Stimulated activated CD4-positive, alpha-beta T cell treated with anti-CD3 and anti-CD28 coated beads, Interleukin-4, amount 100 ng/mL, for 24 hours (primary cell): ENCODE results near the gene TCAP.

ENCODE experiments used
- DNase-seq: peaks from one replicate; pipeline ENCODE4 v3.0.0-alpha.2; 2020

The TCAP gene

DNA sequence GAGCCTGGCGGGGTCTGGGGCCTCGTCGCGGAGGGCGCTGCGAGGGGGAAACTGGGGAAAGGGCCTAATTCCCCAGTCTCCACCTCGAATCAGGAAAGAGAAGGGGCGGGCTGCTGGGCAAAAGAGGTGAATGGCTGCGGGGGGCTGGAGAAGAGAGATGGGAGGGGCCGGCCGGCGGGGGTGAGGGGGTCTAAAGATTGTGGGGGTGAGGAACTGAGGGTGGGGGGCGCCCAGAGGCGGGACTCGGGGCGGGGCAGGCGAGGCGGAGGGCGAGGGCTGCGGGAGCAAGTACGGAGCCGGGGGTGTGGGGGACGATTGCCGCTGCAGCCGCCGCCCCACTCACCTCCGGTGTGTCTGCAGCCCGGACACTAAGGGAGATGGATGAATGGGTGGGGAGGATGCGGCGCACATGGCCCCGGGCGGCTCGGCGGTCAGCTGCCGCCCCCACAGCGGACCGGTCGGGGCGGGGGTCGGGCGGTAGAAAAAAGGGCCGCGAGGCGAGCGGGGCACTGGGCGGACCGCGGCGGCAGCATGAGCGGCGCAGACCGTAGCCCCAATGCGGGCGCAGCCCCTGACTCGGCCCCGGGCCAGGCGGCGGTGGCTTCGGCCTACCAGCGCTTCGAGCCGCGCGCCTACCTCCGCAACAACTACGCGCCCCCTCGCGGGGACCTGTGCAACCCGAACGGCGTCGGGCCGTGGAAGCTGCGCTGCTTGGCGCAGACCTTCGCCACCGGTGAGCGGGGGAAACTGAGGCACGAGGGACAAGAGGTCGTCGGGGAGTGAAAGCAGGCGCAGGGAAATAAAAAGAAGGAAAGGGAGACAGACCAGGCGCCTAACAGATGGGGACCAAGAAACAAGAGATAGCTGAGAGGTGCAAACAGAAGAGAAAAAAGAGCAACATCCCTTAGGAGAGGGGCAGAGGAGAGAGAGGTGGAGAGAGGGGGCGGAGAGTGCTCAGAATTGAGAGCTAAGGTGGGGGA lies 3.1 kb downstream of the TCAP start, which contains the start of gene PNMT:
Gene PNMT, plus strand, starts transcription at position 509 of the 980 bp plus-strand sequence. Its CDS starts 23 bp downstream, at position 532.
- peak; percentile 75 for DNase-seq

DNA sequence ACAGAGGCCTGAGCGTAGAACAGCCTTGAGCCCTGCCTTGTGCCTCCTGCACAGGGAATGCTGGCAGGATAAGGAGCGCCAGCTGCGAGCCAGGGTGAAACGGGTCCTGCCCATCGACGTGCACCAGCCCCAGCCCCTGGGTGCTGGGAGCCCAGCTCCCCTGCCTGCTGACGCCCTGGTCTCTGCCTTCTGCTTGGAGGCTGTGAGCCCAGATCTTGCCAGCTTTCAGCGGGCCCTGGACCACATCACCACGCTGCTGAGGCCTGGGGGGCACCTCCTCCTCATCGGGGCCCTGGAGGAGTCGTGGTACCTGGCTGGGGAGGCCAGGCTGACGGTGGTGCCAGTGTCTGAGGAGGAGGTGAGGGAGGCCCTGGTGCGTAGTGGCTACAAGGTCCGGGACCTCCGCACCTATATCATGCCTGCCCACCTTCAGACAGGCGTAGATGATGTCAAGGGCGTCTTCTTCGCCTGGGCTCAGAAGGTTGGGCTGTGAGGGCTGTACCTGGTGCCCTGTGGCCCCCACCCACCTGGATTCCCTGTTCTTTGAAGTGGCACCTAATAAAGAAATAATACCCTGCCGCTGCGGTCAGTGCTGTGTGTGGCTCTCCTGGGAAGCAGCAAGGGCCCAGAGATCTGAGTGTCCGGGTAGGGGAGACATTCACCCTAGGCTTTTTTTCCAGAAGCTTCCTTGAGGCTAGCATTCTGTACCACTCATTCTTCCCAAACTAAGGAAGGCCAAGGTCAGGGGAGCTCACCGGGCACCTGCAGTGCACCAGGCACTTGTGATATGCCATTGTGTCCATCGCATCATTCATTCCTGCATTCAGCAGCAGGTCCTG lies 5.0 kb downstream of the TCAP start:
- no peak for DNase-seq

DNA sequence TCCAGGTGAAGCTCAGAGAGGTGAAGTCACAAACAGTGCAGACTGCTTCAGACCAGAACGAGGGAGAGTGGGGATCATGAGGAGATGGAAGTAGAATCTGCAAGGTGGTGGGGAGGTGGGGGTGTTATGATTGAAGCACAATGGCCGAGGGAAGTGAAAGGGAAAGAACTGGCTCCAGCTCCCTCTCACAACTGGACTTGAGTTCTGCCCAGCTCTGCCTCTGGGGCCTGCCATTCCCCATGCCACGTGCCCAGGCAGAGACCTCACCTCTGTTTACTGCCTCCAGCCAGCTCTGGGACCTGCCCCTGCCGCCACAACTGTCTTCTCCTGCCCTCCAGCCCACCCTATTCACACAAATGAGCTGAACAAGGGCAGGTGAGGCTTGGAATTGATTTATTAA lies 5.6 kb downstream of the TCAP start:
- DNase-seq: no peak

DNA sequence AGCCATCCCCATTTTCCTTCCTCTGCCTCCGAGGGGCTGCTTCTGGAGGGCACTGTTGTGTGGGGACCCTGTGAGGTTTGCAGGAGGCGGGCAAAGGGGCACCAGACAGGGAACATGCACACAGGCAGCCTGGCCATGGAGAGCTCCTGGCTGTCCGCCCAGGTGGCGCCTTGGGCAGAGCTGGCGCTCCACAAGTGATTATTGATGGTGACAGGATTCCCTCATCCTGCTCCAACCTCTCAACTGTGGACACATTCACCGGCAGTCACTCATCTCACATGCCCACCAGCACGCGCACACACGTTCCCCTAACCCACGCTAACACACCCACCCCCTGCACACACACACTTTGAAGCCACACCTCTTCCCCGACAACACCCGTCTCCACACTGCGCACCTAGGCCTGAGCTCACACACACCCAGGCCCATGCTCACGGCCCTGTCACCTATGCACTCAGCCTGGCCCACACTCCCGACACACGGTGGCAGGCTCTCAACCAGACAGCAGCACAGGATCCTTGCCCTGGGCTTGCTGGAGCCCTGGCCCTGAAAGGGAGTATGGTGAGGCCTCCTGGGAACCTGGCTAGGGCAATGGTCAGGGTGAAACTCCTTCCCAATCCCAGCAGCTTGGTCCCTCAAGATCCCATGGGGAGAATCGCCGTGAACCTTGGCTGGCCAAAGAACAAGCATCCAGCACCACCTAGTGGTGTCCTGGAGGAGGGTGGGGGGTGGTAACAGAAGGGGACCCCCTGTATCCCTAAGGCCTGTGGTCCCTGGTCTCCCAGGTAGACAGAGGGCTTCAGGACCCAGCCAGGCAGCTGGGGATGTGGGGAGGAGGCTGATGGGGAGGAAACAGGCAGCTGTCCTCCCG lies 6.7 kb downstream of the TCAP start:
- no peak for DNase-seq

DNA sequence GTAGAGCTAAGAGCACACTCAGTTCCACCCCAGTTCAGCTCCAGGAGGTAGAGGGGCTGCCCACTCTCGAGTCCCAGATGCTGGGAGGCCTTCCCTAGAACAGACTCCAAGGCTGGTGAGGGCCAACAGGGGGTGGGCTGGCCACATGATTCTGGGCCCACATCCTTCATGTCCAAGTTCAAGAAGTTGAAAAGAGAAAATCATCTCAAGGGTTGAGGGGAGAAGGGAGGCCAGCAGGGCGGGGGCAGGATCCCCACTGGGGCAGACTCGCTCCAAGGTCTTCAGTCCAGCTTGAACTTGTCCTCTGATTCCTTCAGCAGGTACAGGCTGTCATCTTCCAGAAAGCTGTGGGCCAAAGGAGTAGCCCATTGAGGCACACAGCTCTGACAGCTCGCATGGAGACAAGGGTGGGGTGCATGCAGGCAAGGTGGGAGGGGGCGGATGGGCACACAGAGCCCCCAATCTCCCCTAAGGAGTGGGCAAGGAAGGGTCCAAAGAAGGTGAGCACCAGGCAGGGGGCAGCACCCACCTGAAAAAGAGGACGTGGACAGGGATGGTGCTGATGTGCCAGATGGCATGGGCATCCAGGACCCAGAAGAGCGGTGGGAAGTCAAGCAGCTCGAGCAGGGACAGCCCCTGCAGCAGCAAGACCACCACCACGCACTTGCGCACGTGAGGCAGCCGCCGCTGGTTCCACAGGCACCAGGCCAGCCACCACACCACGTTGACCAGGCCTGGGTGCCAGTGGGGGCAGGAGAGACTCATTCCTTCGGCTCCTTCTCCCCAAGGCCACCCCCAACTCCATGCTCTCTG lies 7.6 kb downstream of the TCAP start:
- no peak for DNase-seq

DNA sequence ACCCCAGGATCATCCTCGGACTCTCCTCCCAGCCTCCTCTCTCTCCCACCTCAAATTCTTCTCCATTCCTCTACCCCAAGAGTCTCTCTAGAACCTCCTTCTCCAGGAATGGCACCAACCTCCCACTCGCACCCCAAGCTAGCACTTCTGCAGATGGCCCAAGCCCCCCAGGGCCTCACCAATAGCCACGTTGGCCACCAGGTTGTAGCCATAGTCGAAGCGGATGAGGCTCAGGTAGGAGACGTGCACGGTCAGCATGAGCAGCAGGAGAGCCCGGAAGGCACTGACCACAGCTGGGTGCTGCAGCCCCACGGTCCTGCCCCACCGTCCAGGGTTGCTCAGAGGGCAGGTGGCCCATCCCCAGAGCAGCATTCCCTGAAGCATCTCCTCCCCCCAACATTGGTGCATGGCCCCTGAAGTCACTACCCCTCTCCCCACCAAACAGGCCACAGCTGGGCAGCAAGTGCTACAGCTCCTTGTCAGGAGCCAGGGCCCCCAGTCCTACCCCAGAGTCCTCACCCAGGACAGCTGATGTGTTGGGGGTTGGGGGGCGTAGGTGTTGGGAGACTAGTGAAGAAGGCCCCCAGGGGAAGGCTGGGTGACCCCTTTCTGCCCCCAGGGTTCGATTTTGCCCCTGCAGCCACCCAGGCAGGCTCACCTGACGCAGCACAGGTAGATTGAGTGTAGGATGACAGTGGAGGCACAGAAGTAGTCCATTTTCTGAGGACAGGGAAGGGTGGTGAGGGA lies 8.4 kb downstream of the TCAP start:
- DNase-seq: no peak

DNA sequence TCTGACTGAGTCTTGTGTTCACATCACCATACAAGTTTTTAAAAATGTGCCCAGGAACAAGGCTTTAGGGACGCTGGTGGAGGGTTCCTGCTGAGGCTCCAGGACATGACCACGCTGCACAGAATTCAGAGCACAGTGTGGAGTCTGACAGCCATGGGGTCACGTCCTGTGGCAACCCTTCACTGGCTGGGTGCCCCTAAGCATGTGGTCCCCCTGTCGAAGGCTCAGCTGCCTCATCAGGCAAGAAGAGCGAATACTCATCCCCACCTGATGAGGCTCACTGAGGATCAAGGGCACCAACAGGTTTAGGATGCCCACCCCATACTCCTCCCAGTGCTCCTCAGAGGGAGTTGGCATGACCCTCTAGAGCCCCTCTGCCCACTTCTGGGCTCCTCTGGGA lies 9.0 kb downstream of the TCAP start:
- DNase-seq: no peak

DNA sequence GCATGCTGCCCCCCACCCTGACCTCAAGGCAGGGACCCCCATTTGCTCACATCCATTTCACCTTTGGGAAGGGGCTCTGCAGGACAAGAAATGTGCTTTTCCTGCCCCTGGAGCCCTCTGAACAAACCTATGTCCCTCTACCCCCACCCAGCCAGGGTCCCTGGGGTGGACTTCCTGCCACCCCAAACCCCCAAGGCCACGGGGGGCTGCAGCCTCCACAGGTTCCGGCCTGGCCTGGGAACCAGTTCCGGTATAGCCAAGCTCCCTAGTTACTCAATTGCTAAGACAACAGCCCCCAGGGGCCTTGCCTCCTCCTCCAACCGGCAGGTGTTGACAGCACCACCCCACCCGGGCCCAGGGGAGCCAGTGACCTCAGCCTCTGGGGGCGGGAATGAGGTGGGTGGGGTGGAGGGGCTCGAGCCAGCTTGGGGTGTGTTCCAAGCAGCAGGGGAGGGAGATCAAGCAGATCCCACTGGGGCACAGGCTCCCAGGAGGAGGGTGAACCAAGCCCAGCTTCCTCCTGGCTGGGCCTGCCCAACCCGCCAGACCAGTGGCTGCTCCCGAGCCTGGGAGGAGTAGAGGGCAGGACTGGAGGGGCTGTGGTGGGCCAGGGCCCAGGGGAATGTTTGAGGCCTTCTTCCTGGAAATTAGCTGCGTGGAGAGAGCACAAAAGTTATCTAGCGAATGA lies 9.7 kb downstream of the TCAP start:
- no peak for DNase-seq

DNA sequence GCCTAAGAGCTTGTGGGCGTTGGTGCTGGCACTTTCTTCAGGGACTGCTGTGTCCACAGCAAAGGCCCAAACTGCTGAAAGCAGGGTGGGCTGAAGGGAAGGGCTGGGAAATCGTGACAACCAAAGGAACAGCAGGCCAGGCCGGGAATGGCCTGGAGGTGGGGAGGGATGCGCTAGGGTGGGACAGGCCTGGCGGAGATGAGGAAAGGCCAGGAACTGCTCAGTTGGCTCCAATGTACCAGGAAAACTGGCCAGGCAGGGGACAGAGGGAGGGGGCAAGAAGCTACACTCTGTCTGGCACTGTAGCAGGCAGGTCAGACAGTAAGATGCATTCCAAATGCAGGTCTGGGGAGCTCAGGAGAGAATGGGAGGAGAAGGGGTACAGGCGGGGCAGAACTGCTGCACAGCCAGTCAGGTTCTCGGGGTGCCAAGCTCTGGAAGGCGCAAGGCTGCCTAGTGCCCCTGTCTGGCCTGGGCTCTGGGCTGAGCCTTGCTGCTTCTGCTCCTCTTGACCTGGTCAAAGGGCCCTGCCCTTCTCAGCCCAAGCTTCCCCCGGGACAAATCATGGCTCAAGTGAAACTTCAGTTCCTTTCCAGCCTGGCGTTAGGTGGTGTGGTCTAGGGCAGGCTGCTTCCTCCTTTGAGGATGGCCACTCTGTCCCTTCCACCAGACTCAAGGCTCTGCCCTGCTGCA lies 10.4 kb downstream of the TCAP start:
- no peak for DNase-seq

DNA sequence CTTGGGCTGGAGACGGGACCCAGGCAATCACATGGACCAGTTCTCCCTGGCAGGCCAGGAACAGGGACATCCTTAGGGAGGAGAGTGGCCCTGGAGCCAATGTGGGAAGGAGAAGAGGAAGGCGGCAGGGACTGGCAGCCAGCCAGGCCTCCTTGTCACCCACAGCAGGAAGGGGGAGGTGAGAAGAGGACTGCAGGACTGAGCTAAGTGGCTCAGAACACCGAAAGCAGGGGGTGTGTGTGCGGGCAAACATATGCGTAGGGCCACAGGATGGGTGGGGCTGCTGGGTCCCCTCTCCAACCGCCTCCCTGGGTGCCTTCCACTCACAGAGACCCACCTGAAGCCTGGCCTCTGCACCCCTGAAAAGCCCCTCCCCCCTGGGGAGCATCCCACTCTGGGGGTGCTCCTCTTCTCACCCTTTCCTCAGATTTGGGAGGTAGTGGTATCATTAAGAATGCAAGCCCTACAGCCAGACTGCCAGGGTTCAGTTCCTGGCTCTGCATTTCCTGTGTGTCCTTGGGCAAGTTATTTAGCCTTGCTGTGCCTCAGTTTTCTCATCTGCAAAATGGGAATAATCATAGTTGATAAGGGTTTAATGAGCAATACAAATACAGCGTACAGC lies 11.2 kb downstream of the TCAP start:
- DNase-seq: peak; percentile 35

DNA sequence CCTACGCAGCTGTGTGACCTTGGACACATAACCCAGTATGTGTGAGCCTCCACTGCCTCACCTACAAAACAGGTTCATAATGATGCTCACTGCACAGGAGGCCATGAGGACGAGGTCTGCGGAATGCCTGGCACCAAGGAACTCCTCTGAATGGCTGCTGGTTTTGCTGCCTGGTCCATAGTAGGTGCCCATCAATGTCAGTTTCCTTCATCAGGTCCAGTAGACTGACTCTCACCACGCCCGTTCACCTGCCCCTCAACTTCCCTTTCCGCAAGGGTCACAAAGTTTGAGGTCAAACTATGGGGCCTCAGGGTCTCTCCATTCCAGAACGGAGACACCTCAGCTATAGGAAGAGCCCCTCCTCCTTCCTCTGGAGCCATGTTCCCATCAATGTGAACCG lies 11.9 kb downstream of the TCAP start:
- no peak for DNase-seq

DNA sequence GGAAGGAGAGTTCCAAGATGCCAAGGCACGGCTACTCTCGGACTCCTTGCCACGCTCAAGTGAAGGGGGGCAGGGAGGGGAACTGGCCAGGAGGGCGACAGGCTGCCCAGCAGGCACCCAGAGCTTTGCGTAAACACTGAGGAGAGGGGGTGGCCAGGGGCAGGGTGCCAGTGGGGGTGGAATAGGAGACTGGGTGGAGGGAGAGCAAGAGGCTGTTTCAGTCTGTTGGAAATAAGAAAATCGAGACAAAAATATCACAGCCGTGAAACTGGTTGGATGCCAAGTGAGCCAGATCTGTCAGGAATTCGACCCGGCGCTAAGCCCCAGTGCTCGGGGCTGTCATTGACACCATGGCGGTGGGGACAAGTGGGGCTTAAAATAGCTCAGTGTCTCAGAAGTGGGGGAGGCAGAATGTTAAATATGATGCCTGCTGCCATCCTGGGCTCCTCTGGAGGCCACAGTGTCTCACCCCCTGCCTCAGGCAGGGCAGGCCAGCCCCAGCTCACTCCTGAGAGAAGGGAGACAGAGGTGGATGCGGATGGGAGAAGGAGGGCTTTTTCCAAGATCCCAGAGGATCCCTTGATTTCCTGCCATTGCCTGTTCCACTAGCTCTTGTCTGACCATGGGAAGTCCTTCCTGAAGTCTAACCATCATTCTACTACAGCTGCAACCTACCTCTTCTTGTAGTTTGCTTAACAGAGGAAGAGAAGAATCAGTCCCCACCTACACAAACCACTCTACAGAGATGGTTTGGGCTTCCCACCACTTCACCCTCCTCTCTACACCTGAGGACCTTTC lies 12.6 kb downstream of the TCAP start:
- DNase-seq: no peak

DNA sequence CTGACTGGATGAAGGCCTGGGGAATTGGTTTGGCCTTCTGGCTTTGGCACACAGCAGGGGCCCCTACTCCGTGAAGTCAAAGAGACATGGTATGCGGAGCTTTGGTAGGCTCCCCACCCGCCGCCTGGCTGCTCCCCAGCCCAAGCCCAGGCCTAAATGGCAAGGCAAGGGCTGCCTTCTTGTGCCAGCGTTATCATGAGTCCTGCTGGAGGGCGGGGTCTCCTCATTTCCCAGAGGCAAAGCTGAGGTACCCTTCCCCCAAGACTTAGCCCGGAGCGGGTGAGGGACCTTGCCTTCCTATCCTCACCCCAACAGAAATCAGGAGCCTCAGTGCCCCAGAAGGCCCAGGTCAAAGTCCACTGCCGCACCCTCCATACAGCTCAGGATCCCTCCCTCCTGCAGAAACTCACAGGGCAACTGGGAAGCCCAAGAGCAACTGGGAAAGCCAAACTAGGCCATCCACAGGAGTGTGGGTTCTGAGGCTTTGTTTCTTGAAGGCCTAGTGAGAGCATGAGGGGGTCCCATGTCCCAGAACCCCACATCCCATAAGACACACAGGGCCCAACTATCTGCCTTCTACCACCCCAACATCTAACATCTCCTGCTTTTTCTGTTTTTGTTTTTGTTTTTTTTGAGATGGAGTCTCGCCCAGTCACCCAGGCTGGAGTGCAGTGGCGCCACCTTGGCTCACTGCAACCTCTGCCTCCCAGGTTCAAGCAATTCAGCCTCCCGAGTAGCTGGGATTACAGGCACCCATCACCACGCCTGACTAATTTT lies 13.4 kb downstream of the TCAP start:
- no peak for DNase-seq

DNA sequence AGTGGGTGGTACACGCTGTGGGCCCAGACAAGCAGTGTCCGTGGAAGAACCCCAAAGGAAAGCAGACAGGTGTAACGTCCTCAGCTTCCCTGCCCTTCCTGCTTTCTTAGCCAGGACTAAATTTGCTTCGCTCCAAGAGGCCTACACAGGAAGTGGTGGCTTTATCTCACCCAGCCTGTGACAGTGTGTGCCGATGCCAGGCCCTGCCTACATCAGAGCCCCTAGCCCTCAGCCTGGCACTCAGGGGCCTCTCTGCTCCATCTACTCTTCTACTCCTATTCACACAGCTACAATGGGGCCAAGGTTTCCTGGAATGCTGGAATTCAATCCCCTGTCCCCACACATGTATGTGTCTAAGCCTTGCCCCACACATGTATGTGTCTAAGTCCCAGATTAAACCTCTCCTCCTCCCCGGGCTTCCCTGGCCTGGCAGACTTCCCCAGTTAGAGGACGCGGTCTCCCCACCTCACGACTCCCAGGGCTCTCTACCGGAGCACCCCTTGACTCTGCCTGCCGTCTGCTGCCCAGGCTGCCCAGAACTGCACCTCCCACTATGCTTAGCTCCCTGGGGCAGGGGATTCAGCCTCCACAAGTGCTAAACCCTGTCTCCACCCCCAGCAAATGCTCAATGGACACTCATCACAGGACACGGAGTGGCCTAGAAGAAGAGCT lies 14.5 kb downstream of the TCAP start:
- DNase-seq: peak; percentile 35

DNA sequence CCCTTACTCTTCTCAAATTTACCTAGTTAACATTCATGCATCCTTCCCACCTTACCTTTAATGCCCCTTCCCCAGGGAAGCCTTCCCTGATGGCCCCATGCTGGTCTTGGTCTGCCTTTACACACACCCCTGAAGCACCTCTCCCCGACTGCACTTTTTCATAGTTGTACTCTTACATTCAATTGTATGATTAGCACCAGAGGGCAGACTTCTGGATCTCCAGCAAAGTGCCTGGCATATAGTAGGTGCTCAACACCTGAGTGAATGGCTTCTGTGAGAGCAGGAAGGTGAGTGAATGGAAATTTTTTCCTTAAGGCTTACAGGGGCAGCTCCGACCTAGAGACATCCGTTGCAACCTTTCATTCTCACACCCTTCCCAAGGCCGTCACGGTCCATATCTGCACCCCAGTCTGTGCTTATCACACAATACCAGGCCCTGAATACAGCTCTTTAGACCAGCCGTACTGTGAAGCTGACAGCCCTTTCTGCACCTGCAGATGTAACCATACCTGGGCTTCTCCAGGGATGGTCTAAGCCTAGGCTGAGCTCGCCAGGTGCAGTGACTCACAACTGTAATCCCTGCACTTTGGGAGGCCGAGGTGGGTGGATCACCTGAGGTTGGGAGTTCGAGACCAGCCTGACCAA lies 18.3 kb downstream of the TCAP start:
- DNase-seq: no peak

DNA sequence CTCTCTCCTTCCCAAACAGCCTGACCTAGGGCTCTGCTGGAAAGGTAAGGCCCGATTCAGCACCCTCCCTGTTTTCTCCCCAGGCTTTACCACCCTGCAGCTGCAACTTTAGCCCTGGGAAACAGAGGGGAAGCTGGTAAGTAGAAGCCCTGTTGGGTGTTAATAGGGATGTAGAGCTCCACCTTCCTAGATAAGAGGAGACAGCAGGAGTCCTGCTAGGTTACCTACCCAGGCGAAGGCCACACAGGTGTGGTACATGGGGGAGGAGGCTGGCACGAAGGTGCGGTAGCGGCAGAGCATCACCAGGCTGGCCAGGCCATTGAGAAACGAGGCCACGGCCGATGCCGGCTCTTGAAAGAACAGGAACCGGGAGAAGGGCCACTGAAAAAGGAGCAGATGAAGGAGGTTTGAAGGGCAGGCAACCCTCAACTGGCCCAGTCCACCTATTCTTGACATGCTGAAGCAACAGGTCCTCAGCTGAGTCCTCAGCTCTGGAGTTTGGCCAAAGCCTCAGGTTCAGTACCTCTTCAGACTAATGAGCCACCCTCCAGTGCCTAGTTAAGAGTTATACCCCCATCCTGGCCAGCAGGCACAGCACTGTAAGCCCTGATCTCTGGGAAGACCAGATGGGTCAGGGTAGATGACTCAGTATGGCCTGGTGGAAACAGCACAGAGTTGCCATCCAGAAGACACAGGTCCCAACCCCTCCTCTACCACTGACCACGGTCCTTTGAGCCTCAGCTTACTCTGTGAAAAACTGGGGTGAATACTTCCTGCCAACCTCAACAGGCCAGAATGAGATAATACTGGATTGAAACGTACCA lies 19.4 kb downstream of the TCAP start:
- no peak for DNase-seq
